ENCODE data around the gene RFXAP.
"Not testable (repeated sequence)": the region's sequence is repeated elsewhere in the genome, so short reads cannot be mapped to it uniquely, and the experiment has no call there.

RFXAP gene

GRCh38 chr13:36818804-36819738, at the start of gene RFXAP:
RFXAP (plus strand) TSS chr13:36819222; CDS start chr13:36819358, 136 bp downstream.
- DNase-seq (ENCODE audit: low read depth, low spot score), result peak; percentile 78

- DNase-seq (ENCODE audit: low read depth, low spot score), result no peak
These were observed 49.5 kb upstream of the RFXAP start for GRCh38 chr13:36769545-36769944.

- no peak for DNase-seq (ENCODE audit: low read depth, low spot score)
These were observed 48.3 kb upstream of the RFXAP start for GRCh38 chr13:36770741-36771140.

GRCh38 chr13:36772853-36773252, 46.2 kb upstream of the RFXAP start:
- no peak for DNase-seq (ENCODE audit: low read depth, low spot score)

GRCh38 chr13:36774931-36775330, 44.1 kb upstream of the RFXAP start:
- DNase-seq (ENCODE audit: low read depth, low spot score), result no peak

DNA sequence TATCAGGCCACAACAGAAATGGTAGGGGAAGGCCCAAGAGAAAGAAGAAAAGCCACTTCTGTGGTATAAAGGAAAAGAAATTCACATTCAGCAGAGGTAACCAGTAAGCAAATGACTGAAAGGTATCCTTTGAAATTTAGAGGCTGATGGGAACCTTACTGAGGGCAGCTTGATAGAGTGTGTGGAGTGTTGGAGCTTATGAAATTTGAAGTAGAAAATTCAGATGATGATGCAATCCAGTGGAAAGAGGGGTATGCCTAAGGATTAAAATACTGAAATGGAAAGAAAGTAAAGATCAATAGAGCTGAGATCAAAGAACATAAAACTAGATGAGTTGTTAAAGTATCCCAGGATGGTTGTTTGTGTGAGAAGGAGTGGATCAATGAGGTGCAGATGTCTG, 42.8 kb upstream of the RFXAP start:
- no peak for DNase-seq (ENCODE audit: low read depth, low spot score)

DNA sequence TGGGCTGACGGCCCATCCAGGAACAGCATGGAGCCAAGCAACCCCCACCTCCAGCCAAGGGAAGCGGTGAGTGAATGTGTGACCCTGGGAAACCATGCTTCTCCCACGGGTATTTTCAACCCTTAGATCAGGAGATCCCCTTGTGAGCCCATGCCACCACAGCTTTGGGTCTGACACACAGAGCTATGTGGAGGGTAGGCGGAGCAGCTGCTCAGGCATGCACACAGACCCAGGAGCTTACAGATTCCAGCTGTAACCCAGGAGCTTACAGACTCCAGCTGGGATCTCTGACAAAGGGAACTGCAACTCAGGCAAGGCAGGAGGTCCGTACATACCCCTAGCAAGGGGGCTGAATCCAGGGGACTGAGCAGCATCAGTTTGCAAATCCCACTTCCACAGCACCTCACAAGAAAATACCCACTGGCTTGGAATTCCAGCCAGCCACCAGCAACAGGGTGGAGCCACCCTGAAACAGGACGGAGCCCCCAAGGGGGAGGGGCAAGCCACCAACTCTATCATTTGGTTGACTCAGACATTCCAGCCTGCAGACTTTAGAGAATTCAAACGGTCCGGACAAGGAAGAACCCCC, 40.8 kb upstream of the RFXAP start:
- DNase-seq (ENCODE audit: low read depth, low spot score), result no peak

DNA sequence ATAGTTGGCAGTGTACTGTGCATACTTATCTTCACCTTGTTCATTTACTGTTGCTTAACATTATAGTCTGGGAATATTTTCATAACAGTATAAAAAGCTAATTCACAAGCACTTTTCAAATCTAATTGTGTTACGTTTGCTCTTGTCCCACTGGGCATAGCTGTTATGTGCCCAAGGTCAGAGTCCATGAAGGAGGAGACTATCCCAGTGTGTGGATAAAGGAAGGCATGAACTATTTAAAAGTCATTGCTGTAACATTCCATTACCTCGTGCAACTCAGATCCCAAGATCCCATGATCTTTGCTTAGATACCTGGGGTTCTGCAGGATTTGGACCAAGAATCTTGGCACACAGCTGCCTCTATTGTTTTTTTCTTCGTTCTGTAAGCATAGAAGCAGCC, 35.1 kb upstream of the RFXAP start:
- no peak for DNase-seq (ENCODE audit: low read depth, low spot score)

- DNase-seq (ENCODE audit: low read depth, low spot score), result not testable (repeated sequence)
These were observed 32.8 kb upstream of the RFXAP start for GRCh38 chr13:36786175-36786574.

GRCh38 chr13:36787181-36787580, 31.8 kb upstream of the RFXAP start:
- DNase-seq (ENCODE audit: low read depth, low spot score), result no peak

DNA sequence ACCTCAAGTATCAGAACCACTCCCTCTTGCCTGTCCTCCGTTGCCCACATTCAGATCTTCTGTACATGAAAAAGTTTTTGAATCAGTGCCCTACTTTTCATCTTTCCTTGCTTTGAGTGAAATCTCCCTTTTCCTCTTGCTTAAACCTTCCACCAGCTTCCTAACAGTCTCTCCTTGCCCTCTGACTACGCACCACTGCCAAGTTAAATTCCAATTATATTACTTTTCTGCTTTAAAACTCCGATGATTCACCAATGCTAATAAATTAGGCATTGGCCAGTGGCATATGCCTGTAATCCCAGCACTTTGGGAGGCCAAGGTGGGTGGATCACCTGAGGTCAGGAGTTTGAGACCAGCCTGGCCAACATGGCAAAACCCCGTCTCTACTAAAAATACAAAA, 30.7 kb upstream of the RFXAP start:
- no peak for DNase-seq (ENCODE audit: low read depth, low spot score)

- DNase-seq (ENCODE audit: low read depth, low spot score), result no peak
These were observed 30.0 kb upstream of the RFXAP start for GRCh38 chr13:36789061-36789460.

DNA sequence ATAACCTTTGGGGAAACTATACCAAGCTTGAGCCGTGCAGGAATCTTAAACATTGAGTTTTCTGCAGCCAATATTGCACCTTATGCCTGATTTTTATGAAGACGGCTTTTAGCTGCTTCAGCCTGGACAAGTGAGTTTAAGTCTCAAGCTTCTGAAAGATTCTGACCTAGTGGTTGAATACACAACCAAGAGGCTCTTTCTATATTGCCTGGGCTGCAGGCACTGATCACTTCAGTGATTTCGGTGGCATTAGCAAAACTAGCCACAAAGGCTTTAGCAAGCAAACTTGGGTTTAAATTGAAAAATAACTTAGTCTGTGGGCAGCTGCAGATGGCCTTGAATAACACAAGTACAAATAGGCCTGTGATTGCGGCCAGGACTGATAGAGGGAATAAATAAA, 29.3 kb upstream of the RFXAP start:
- DNase-seq (ENCODE audit: low read depth, low spot score), result no peak

DNA sequence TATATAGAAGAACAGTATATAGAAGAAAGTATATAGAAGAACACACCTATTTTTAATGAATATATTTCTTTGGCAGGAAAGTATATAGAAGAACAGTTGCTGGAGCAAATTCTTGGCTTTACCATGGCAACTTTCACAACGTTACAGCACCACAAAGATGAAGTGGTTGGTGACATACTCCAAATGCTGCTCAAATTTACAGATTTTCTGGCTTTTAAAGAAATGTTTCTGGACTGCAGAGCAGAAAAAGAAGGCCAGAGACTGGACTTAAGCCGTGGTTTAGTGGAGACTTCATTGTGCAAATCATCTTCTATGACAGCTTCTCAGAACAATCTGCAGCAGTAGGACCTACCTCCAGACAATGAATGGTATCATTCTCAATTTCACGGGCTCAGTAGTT, 24.3 kb upstream of the RFXAP start:
- DNase-seq (ENCODE audit: low read depth, low spot score), result no peak

GRCh38 chr13:36795463-36795862, 23.6 kb upstream of the RFXAP start:
- DNase-seq (ENCODE audit: low read depth, low spot score), result no peak

DNA sequence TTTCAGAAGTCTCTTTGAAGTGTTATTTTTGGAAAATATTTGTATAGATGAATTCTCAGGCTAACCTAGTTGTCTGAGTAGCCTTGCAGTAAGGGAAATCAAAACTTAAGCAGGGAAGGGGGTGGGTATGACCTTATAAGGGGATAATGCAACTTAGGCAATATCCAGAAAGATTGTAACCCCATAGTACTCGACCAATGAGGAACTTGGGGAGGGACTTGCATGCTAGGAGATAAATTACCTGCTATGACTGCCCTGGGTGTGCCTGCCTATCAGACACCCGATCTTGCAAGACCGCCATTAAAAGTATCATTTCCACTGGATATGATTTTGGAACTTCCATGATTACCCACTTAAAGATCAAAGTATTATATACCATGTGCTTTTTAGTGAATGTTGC, 23.0 kb upstream of the RFXAP start:
- DNase-seq (ENCODE audit: low read depth, low spot score), result no peak

GRCh38 chr13:36801035-36801434, 18.0 kb upstream of the RFXAP start:
- no peak for DNase-seq (ENCODE audit: low read depth, low spot score)

- no peak for DNase-seq (ENCODE audit: low read depth, low spot score)
These were observed 14.4 kb upstream of the RFXAP start for GRCh38 chr13:36804588-36804987.

DNA sequence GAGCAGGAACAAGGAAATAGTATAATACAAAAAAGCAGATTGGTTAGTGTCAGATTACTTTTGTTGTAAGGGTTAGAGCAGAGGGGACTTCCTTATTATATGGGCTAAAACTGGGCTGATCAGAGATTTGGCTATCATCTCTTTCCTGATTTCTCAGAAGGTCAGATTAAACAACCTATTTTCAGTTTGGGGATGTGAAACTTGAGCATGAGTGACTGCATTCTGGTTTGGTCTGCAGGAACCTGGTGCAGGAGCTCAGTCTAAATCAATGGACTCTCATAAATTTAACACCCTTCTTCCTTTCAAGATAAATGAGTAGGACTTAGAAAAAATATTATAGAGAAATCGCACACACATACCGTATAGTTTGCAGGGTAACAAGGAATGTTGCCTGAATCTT, 12.9 kb upstream of the RFXAP start:
- no peak for DNase-seq (ENCODE audit: low read depth, low spot score)

- no peak for DNase-seq (ENCODE audit: low read depth, low spot score)
These were observed 11.4 kb upstream of the RFXAP start for GRCh38 chr13:36807616-36808015.

DNA sequence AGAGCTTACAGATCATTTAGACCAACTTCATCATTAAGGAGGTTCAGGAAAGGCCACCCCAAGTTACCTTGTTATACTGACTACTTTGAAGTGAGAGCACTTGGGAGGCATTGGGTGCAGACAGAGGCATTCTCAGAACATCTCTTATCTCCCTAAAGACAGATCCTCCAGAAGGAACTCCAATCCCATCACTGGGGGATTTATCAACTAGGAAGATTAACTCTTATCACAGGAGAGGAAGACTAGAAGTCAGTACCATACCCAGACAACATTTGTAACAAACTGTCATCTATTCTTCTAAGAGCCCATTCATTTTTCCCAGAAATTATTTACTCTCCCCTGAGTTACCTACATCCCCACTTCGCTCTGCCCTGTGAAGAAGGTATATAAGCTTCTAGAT, 5.8 kb upstream of the RFXAP start:
- no peak for DNase-seq (ENCODE audit: low read depth, low spot score)

GRCh38 chr13:36814465-36814864, 4.6 kb upstream of the RFXAP start:
- DNase-seq (ENCODE audit: low read depth, low spot score), result no peak

GRCh38 chr13:36815062-36815461, 4.0 kb upstream of the RFXAP start:
- DNase-seq (ENCODE audit: low read depth, low spot score), result no peak

Measured in activated naive CD8-positive, alpha-beta T cell treated with anti-CD3 and anti-CD28 coated beads, Interleukin-2, amount 50 U/mL, for 16 hours (primary cell).